ENCODE results near the gene MOGAT1.

MOGAT1 gene

GRCh38 chr2:222670191-222671038 is 1.0 kb upstream of the MOGAT1 start:
- no peak overlapping the region for H3K4me2 ChIP-seq (ENCODE audit: low read length)
- H3K9me3 ChIP-seq (ENCODE audit: insufficient read depth, low read length): no peaks in the 10 kb centered on the region
- peaks cover 25% of the 10 kb centered on the region for H3K4me1 ChIP-seq (ENCODE audit: low read length)
- no peaks in the 10 kb centered on the region for H3K27me3 ChIP-seq (ENCODE audit: low read depth, low read length)
- H3K4me3 ChIP-seq (ENCODE audit: low read length): no peak overlapping the region
- H3K9ac ChIP-seq (ENCODE audit: low read length): no peak overlapping the region
- no peak overlapping the region for H3K27ac ChIP-seq (ENCODE audit: low read length)
- H4K20me1 ChIP-seq (ENCODE audit: insufficient read depth, low read length): no peaks in the 10 kb centered on the region
- no peak for TF ChIP-seq CTCF (IDR thresholded peaks at IDR 0.05; ENCODE audit: low read depth, low read length)
- TF ChIP-seq EZH2phosphoT487 (IDR thresholded peaks at IDR 0.05; ENCODE audit: low read depth): no peak
- no peaks in the 10 kb centered on the region for H3K79me2 ChIP-seq (ENCODE audit: low read length)
- H2AFZ ChIP-seq (ENCODE audit: low read depth, low read length): no peak overlapping the region
- no peaks in the 10 kb centered on the region for H3K36me3 ChIP-seq (replicated peaks; ENCODE audit: low read depth, low read length)

- no peaks in the 10 kb centered on the region for H3K9me3 ChIP-seq (ENCODE audit: insufficient read depth, low read length)
- H3K79me2 ChIP-seq (ENCODE audit: low read length): no peaks in the 10 kb centered on the region
- H3K9ac ChIP-seq (ENCODE audit: low read length): no peak overlapping the region
- no peak overlapping the region for H3K27ac ChIP-seq (ENCODE audit: low read length)
- H3K27me3 ChIP-seq (ENCODE audit: low read depth, low read length): no peaks in the 10 kb centered on the region
- TF ChIP-seq EZH2phosphoT487 (IDR thresholded peaks at IDR 0.05; ENCODE audit: low read depth) (no peak), CTCF (IDR thresholded peaks at IDR 0.05; ENCODE audit: low read depth, low read length) (no peak)
- no peaks in the 10 kb centered on the region for H4K20me1 ChIP-seq (ENCODE audit: insufficient read depth, low read length)
- H3K4me3 ChIP-seq (ENCODE audit: low read length): no peak overlapping the region
- H3K4me1 ChIP-seq (ENCODE audit: low read length): peaks cover 25% of the 10 kb centered on the region
- no peaks in the 10 kb centered on the region for H3K36me3 ChIP-seq (replicated peaks; ENCODE audit: low read depth, low read length)
- H3K4me2 ChIP-seq (ENCODE audit: low read length): no peak overlapping the region
- no peak overlapping the region for H2AFZ ChIP-seq (ENCODE audit: low read depth, low read length)
These were observed 577 bp downstream of the MOGAT1 start for GRCh38 chr2:222672068-222672401.

DNA sequence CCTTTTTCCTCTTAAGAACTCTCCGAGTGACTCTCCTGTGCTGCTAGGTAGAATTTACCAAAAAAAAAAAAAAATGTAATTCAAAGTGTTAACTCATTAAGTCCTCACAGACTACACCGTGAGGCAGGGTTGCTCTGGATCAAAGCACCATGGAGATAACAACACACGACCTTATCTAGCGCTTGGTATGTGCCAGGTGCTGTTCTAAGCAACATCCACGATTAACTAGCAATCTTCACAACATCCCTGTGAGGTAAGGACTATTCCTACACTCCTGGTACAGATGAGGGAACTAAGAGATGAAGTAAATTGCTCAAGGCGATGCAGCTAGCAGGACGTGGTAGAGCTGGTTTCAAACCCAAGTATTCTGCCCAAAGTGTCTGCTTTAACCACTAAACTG is 1.8 kb downstream of the MOGAT1 start:
- H3K4me1 ChIP-seq (ENCODE audit: low read length): peaks cover 19% of the 10 kb centered on the region
- no peak overlapping the region for H3K4me2 ChIP-seq (ENCODE audit: low read length)
- H2AFZ ChIP-seq (ENCODE audit: low read depth, low read length): no peak overlapping the region
- no peaks in the 10 kb centered on the region for H3K36me3 ChIP-seq (replicated peaks; ENCODE audit: low read depth, low read length)
- no peak overlapping the region for H3K4me3 ChIP-seq (ENCODE audit: low read length)
- no peaks in the 10 kb centered on the region for H4K20me1 ChIP-seq (ENCODE audit: insufficient read depth, low read length)
- TF ChIP-seq CTCF (IDR thresholded peaks at IDR 0.05; ENCODE audit: low read depth, low read length): no peak
- no peak for TF ChIP-seq EZH2phosphoT487 (IDR thresholded peaks at IDR 0.05; ENCODE audit: low read depth)
- H3K27ac ChIP-seq (ENCODE audit: low read length): no peak overlapping the region
- H3K79me2 ChIP-seq (ENCODE audit: low read length): no peaks in the 10 kb centered on the region
- H3K9me3 ChIP-seq (ENCODE audit: insufficient read depth, low read length): no peaks in the 10 kb centered on the region
- H3K27me3 ChIP-seq (ENCODE audit: low read depth, low read length): peaks cover 6% of the 10 kb centered on the region
- no peak overlapping the region for H3K9ac ChIP-seq (ENCODE audit: low read length)

GRCh38 chr2:222673883-222674282 is 2.4 kb downstream of the MOGAT1 start:
- Histone ChIP-seq H2AFZ (ENCODE audit: low read depth, low read length) (no peak overlapping the region), H3K4me1 (ENCODE audit: low read length) (peaks cover 13% of the 10 kb centered on the region), H3K4me3 (ENCODE audit: low read length) (no peak overlapping the region), H3K27me3 (ENCODE audit: low read depth, low read length) (peaks cover 6% of the 10 kb centered on the region), H3K4me2 (ENCODE audit: low read length) (no peak overlapping the region), H3K9ac (ENCODE audit: low read length) (no peak overlapping the region), H4K20me1 (ENCODE audit: insufficient read depth, low read length) (no peaks in the 10 kb centered on the region), H3K27ac (ENCODE audit: low read length) (no peak overlapping the region), H3K9me3 (ENCODE audit: insufficient read depth, low read length) (no peaks in the 10 kb centered on the region), H3K36me3 (replicated peaks; ENCODE audit: low read depth, low read length) (no peaks in the 10 kb centered on the region), H3K79me2 (ENCODE audit: low read length) (no peaks in the 10 kb centered on the region)
- TF ChIP-seq CTCF (IDR thresholded peaks at IDR 0.05; ENCODE audit: low read depth, low read length) (no peak), EZH2phosphoT487 (IDR thresholded peaks at IDR 0.05; ENCODE audit: low read depth) (no peak)

Measured in OCI-LY3 (cell line).